NCI-H69 (cell line): ENCODE data around the gene LIN28B.
"Not testable (repeated sequence)": the region's sequence is repeated elsewhere in the genome, so short reads cannot be mapped to it uniquely, and the experiment has no call there.

Source experiments
- DNase-seq: peaks from one replicate; lab custom pipeline; 2025; lab: John Stamatoyannopoulos, UW

Gene LIN28B

DNA sequence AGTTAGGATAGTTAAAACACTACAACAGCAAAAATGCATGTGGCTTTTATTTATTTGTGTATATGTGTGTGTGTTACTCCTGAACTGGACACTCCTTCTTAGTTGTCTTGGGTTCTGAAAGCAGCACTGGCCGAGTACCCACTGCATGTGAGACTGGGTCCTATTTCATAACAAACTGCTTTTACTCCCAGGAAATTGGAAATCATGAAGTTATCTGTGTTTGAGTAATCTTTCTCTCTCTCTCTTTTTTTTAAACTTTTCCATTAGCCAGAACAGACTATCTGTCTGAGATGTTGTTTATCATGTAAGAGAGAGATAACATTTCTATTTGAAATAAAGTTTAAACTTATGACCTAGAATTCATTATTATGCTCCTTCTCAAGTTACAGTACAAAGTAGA, 110.4 kb downstream of the LIN28B start:
- DNase-seq: no peak

DNA sequence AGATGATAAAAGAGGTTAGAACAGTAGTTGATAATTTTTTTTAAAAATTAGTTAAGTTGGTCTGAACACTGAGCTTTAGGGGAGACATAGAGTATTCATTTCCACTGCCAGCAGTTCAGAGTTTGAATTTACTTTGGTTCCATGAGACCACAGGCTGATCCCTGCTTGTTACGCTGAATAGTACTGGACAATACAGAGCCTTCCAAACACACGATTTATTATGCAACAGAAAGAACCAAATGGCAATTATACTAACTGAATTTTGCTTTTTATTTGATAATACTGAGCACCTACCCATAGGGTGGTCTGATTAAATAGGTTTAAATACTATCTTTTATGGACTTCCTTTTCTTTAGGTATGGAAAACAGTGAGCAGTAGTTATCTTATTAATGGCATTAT, 111.5 kb downstream of the LIN28B start:
- DNase-seq: no peak

DNA sequence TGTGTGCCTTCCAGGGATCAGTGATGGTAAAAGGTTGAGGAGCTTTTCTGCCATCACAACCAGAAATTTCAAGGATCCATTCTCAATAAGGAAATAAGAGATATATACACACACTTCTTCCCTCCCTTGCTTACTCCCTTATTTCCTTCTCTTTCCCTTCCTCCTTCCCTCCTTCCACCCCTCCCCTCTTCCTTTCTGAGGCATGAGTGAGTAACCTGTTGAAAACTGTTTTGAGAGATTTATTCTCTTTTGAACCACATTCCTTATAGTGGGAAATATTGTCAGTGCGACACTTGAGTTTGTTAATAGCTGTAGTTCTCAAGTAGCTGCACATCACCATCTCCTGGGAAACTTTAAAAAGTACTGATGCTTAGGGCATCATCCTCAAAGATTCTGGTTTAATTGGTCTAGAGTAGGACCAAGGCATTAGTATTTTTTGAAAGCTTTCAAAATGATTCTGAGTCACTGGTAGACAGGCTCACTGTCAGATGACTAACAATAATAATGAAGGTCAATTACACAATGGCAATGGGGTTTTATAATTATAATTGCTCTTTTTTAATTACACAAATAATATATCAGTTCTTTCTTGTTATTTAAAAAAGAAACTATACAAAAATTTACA, 113.0 kb downstream of the LIN28B start:
- peak; percentile 16 for DNase-seq

DNA sequence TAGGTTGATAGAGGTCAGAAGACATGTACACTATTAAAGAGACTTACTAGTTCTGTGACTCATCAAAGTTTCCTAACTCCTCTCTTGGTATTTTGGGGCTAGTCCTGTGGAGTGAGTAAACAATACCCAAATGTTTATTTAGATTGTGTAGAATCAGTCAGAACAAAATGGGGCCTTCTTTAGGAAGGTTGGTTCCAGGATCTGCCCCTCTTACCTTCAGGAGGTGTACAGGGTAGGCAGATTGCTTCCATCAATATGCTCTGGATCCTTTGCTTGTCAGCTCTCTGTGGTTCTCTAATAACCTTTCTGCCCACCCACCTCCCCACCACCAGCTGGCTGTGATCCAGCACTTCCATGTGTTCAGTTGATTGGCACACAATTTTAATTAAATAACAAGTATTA, 115.9 kb downstream of the LIN28B start:
- peak; percentile 76 for DNase-seq

DNA sequence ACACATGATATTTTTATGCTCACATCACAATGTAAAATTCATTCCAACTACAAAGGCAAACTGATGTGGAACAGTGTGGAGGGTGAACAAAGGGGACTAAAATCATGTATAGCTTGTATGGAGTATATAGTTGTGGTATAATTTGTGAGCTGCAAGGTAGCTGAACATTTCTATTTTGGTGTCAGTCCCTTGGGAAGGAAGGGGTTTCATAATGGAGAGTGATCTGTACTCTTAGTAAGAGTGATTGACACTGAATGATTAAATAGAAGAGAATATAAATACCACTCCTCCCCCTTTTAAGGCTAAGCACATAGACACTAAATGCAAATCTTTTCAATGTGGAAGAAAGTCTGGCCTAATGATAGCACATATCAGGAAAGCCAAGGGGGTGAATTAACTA, 118.3 kb downstream of the LIN28B start:
- DNase-seq: peak; percentile 33

DNA sequence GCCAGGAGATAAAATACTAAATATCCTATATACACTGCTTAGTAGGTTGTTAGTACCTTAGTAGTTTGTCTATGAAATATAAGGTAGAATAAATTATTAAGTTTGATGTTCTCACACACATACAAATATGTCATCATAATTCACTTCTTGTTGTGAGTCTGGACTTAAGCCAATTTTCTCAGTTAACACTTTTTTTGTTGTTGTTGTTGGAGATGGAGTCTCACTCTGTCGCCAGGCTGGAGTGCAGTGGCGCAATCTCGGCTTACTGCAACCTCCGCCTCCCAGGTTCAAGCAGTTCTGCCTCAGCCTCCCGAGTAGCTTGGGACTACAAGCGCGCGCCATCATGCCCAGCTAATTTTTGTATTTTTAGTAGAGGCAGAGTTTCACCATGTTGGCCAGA, 119.5 kb downstream of the LIN28B start:
- DNase-seq: peak; percentile 19

DNA sequence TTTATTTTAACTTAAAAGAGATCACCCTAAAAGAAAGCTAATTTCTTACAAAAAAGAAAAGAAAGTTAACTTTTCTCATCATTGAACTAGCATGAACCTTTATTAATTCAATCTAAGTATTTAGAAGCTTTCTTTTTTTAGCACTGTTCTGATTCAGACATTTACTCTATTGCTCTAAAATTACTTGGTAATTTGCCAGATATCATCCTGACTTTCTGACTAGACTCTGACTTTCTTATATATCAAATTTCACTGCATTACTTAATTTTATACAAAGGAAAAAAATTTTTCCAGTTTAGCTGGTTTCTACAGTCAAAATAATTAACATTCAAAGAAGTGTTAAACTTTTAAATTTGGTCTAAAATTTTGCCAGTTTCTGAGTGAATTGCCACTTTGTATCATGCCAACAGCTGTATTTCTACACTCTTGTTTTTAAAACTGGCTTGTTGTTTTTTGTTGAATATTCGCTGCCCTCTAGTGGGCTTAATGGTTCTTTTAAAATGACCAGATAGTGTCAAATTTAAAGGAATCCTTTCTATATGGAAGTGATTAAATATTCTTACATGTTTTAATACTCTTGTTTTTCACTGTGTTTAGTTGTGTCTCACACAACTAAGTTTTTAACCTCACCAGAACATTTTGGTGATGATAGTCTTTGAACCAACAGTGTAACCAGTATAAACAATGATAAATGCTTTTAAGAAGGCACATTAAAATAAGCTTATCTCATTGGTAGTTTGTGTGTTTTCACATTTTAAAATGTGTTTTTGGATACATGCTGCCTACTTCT, 120.9 kb downstream of the LIN28B start:
- peak; percentile 74 for DNase-seq

DNA sequence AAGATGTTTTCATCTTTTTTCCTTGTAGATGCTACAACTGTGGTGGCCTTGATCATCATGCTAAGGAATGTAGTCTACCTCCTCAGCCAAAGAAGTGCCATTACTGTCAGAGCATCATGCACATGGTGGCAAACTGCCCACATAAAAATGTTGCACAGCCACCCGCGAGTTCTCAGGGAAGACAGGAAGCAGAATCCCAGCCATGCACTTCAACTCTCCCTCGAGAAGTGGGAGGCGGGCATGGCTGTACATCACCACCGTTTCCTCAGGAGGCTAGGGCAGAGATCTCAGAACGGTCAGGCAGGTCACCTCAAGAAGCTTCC, 121.4 kb downstream of the LIN28B start:
- DNase-seq: no peak

DNA sequence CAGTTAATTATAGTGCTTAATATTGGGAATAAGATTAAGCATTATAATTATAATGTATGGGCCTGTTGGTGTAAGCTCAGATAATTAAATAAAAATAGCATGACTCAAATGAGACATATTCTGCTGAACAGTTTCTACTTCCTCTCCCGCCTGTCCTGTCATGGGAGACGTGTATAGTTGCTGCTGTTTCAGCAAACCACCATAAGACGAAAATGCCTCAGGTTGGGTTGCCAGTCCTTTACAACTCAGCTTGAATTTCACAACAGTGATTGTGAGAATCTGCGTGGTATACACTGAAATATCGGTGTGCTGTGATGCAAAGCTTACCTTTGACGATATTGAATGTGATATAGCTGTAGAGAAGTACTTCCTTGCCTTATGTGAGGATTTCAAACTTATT, 123.4 kb downstream of the LIN28B start:
- no peak for DNase-seq

DNA sequence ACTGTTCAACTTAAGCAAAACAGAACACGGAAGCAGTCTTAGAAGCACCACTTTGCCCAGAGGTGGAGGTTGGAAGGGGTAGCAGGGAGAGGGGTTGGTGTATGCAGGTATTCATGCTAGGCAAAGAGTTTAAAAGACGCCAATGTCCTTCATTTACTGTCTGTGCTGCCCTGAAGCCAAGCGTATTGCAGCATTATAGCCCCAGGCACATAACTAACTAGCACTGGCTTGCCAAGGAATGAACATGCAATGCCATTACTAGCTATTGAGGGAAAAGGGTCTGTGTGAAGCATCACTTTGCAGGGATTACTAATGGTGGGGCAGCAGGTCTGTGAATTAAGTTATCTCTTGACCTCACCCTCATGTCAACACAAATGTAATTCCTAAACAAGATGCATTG, 124.8 kb downstream of the LIN28B start:
- DNase-seq: not testable (repeated sequence)

DNA sequence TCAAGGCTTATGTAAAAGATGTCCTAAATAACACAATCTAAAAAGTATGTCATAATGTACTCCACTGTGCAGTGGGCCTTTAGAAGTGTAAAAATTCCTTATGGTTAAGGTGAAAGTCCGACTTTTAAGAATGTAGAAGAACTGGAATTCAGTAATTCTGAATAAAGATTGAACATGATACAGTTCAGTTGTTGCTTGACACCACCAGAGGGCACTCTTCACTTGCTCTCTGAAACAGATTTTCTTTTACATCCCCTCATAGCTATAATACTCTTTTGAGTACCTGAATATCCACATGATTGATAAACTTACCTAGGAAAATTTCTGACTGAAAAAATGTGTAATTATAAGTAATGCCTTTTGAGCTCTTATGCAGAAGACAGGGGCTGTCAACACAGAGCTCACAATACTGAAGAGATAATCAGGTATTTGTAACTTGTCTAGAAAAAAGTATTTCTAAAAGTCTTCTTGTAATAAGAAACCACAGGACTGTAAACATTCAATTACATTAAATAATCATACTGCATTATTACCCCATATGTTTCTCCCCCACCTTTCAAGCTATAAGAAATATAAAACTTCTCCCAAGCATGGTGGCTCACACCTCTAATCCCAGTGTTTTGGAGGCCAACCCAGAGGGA, 130.8 kb downstream of the LIN28B start:
- peak; percentile 77 for DNase-seq

DNA sequence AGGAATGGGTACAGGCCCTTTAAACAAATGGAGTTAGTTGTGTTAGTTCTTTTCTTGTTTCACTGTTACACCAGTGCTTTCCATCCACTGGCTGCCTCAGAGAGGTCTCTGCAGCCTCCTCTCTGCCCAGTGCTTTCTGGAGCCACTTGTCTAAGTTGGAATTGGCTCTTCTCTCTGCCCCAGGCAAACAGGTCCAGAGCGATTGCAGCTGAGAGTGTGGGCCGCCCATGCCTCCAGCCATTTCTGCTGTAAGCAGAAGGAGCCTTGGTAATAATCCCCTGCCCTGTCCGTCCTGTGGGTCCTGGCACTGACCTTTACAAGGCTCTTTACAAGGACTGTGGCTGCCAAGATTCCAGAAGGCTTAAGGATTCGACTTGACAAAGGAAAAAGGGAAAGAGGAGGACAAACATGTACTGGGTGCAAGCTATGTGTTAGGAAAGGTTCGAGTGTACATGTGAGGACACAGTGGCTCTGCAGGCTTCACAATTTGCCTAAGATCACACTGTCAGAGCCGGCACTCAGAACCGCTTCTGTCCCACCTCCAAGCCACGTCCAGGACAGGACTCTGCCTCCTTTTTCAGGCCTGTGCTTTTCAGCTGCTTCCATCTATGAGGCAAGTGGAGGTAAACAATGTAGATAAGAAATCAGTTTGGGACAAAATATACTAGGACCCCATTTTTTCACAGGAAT, 134.4 kb downstream of the LIN28B start:
- no peak for DNase-seq

DNA sequence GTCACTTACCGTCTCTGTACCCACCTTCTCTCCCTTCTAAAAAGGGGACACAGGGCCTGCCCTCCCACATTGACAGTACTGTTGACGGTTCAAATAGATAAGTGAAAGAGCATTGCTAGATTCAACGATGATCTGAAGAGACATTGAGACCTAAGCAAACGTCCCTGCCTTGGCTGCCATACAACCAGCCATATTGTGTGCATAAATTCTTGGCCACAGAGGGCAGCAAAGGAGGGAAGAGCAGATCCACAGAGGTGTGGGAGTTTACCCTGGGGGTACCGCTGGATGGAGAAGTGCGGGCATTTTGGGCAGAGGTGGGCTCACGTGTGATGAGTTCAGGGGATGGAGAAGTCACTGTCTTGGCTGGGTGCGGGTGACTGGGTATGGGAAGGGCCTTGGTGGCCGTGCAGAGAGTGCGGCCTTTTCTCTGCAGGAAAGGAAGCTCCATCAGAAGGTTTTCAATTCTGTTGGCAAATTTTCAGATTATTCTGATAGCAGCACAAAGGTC, 137.3 kb downstream of the LIN28B start:
- peak; percentile 18 for DNase-seq

DNA sequence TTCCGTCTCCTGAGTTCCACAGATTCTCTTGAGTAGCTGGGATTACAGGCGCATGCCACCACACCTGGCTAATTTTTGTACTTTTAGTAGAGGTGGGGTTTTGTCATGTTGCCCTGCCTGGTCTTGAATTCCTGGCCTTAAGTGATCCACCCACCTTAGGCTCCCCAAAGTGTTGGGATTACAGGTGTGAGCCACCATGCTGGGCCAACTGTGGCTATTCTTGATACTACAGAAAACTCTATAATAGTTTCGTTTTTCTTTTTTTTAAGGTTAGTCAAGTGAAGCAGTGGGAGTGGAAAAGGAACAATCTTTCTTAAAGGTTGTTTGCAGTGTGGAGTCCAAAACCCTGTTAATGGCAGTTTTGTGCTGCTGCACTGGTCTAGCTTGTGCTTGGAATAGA, 138.2 kb downstream of the LIN28B start:
- no peak for DNase-seq

DNA sequence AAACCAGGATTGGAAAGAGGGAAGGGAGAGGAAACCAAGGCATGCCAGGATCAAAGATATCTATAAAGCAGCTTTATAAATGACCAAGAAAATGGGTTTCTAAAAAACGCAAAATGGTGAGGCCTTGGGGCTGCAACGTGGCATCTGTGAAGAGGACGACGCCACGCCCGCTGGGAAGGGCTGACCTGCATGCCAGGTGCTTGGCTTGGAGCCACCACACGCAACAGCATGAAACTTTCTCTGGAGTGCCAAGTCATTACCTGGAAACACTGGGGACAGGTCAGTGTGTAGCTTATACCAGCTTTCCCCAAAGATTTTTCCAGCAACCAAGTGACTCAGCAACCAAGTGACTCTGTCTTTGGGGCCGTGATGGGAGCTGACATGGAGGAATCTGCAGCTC, 140.4 kb downstream of the LIN28B start:
- peak; percentile 77 for DNase-seq

DNA sequence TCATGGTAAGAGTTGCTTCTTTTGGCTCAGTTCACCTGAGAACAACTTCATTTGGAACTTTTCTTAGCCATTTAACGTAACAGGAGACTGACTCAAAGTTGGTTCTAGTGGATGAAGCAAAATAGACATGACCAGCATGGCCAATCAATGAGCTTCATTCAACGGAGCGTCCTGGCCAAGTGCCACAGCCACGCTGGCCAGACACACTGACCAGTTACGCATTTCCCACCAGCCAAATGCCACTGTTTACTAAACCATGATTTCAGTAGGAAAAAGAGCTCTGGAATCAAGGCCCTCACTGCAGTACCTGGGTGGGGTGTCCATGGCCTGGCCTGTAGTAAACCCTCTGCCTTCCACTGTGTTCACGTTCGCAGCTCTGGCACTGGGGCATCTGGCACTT, 142.5 kb downstream of the LIN28B start:
- no peak for DNase-seq

DNA sequence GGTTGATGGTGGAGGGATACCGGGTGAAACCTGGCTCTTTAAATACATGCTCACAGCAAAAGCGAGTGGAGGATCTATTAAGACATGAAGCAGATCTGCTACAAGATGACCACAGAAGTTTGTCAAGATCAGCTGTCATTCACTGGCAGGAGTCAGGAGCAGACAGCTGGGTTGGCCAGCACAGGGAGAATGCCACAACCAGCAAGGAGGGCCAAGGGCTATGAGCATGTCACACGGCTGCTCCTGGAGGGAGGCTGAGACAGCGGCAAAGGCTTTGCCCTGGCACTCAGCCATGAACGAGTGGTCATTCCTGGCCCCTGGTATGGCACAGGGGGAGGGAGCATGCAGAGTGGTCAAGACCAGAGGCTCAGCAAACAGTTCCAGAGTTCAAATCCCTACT, 145.3 kb downstream of the LIN28B start:
- no peak for DNase-seq

DNA sequence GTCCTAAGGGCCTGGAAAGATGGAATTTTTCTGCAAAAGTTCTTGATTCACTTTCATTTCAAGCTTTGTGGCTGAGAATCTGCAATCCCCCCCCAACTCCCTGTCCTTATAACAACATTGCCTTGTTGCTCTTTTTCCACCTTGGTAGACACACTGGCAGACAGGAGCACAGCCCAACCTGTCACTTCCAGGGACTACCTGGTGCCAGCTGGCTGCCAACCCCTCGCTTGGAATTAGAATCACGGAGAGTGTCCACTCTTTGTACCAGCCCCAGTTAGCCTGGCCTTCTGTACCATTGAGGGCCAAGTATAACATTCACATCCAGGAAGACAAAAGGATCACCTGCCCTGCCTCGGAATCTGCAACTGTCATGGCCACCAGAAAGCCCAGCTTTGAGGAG, 148.2 kb downstream of the LIN28B start:
- no peak for DNase-seq

DNA sequence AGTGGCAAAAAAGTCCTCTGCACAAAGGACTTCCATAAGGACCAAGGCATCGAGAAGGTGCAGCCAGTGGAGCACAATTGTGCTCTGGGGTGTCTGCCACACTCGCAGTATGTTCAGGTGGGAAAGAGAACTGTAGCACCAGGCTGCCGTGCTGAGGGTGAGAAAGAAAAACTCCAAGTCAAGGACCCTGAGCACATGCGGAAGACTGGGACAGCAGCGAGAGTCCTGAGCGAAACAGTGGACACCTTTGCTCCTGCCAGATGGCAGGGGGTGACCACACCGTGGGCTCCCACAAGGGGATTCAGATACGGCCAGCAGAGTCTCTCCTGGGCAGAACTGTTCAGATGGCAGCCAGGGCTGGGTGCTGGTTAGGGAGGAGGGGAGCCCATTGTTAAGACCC, 149.4 kb downstream of the LIN28B start:
- no peak for DNase-seq

DNA sequence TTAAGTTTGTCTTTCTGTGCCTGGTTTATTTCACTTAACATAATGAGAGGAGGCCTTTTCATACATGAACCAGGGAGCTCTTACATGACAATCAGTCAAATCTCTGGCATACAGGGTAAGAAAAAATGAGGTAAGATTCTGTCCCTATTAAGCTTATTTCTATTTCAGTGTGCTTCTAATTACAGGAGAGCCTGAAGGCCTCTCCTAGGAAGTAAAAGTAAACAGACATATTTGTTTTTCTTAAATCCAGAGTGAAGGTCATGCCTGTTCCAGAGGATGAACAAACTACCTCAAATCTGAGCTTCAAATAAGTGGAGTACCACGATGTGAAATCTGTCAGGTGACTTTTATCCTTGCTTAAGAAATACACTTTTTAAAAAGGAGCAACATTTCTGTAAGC, 150.3 kb downstream of the LIN28B start:
- DNase-seq: peak; percentile 67

DNA sequence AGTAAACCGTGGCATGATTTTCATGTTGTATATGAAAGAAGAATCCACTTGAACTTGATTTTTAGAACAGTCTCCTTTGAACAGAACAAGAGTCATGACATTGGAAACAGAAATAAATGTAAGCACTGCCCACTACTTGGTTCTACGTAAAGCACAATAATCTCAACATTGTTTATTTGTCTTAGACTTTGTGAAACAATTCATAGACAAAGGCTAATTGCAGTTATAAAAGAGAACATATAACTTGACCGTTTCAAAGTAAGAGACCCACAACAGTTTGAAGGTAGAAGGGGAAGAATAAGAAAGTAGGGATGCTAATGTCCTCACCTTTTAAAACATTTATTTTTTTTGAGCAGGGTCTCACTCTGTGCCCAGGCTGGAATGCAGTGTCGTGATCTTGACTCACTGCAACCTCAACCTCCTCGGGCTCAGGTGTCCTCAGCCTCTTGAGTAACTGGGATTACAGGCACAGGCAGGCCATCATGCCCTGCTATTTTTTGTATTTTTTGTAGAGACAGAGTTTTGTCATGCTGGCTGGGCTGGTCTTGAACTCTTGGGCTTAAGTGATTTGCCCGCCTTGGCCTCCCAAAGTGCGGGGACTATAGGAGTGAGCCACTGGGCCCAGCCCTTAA, 151.8 kb downstream of the LIN28B start:
- DNase-seq: no peak
